HG03342 (cell line): ENCODE data around the gene CFAP299.

Experiments used
- ATAC-seq: cut with Tn5 transposase; IDR thresholded peaks from one replicate; pipeline ENCODE4 v1.9.1; 2021; ENCODE audit warnings: mild to moderate bottlenecking, moderate library complexity; ENCODE audit not compliant: unreplicated experiment

CFAP299 gene

GRCh38 chr4:80806472-80806871 is 470.9 kb downstream of the CFAP299 start:
- ATAC-seq: no peak

- ATAC-seq: no peak
Measured at GRCh38 chr4:80809039-80809729, 473.7 kb downstream of the CFAP299 start.

GRCh38 chr4:80811406-80811805 is 475.9 kb downstream of the CFAP299 start:
- ATAC-seq: no peak

GRCh38 chr4:80812145-80812544 is 476.6 kb downstream of the CFAP299 start:
- no peak for ATAC-seq

GRCh38 chr4:80814266-80814665 is 478.7 kb downstream of the CFAP299 start:
- no peak for ATAC-seq

- ATAC-seq: no peak
Measured at GRCh38 chr4:80831383-80832361, 496.1 kb downstream of the CFAP299 start.

- no peak for ATAC-seq
Measured at GRCh38 chr4:80839281-80839680, 503.8 kb downstream of the CFAP299 start.

- no peak for ATAC-seq
Measured at GRCh38 chr4:80839792-80840191, 504.3 kb downstream of the CFAP299 start.

- no peak for ATAC-seq
Measured at GRCh38 chr4:80840396-80840795, 504.9 kb downstream of the CFAP299 start.

- no peak for ATAC-seq
Measured at GRCh38 chr4:80841587-80842281, 506.2 kb downstream of the CFAP299 start.

- no peak for ATAC-seq
Measured at GRCh38 chr4:80846210-80846609, 510.7 kb downstream of the CFAP299 start.

- no peak for ATAC-seq
Measured at GRCh38 chr4:80852061-80852460, 516.5 kb downstream of the CFAP299 start.

GRCh38 chr4:80873571-80873970 is 538.0 kb downstream of the CFAP299 start:
- ATAC-seq: no peak

GRCh38 chr4:80874979-80875378 is 539.4 kb downstream of the CFAP299 start:
- no peak for ATAC-seq

- ATAC-seq: peak; percentile 91
Measured at GRCh38 chr4:80875642-80876041, 540.1 kb downstream of the CFAP299 start.

- peak; percentile 66 for ATAC-seq
Measured at GRCh38 chr4:80876810-80877209, 541.3 kb downstream of the CFAP299 start.

GRCh38 chr4:80878218-80878617 is 542.7 kb downstream of the CFAP299 start:
- ATAC-seq: no peak

- peak; percentile 67 for ATAC-seq
Measured at GRCh38 chr4:80897537-80898303, 562.2 kb downstream of the CFAP299 start.

GRCh38 chr4:80900908-80901307 is 565.4 kb downstream of the CFAP299 start:
- ATAC-seq: no peak

GRCh38 chr4:80903020-80903419 is 567.5 kb downstream of the CFAP299 start:
- ATAC-seq: no peak

- ATAC-seq: no peak
Measured at GRCh38 chr4:80909938-80910337, 574.4 kb downstream of the CFAP299 start.
